H9 (cell line): ENCODE results near the gene ACOX3. TPM values are rescaled to one million over a fixed set of nuclear protein-coding genes. Genes with fewer than 3 reads are reported as not detected.

Experiments used
- DNase-seq: peaks from one replicate; pipeline ENCODE4 v3.0.0-alpha.2; 2017
- H2AFZ ChIP-seq: one replicate; pipeline ENCODE4 v1.6.1; 2013; ENCODE audit warnings: mild to moderate bottlenecking, low read length, control low read depth, moderate library complexity
- H2AK5ac ChIP-seq: 2 replicates; pipeline ENCODE4 v1.6.1; 2013; ENCODE audit warnings: low read length, control low read depth, mixed read lengths; ENCODE audit not compliant: insufficient read length
- H2BK120ac ChIP-seq: one replicate; pipeline ENCODE4 v1.6.1; 2013; ENCODE audit warnings: low read depth, mild to moderate bottlenecking, low read length, control low read depth, inconsistent platforms; ENCODE audit not compliant: poor library complexity, severe bottlenecking
- H2BK12ac ChIP-seq: 2 replicates; pipeline ENCODE4 v1.6.1; 2013; ENCODE audit warnings: low read length, control low read depth, mixed read lengths, low read depth; ENCODE audit not compliant: insufficient read length
- H2BK15ac ChIP-seq: 2 replicates; pipeline ENCODE4 v1.6.1; 2013; ENCODE audit warnings: low read depth, low read length, control low read depth
- H2BK20ac ChIP-seq: one replicate; pipeline ENCODE4 v1.6.1; 2013; ENCODE audit warnings: low read depth, mild to moderate bottlenecking, low read length, control low read depth, inconsistent platforms; ENCODE audit not compliant: poor library complexity, severe bottlenecking
- H2BK5ac ChIP-seq: 2 replicates; pipeline ENCODE4 v1.6.1; 2013; ENCODE audit warnings: low read length, control low read depth, mixed read lengths; ENCODE audit not compliant: insufficient read length
- H3K14ac ChIP-seq: 2 replicates; pipeline ENCODE4 v1.6.1; 2013; ENCODE audit warnings: low read length, control low read depth; ENCODE audit not compliant: insufficient read depth
- H3K18ac ChIP-seq: 2 replicates; pipeline ENCODE4 v1.6.1; 2013; ENCODE audit warnings: low read depth, mild to moderate bottlenecking, mixed read lengths, low read length, control low read depth; ENCODE audit not compliant: insufficient read length
- H3K23ac ChIP-seq: 2 replicates; pipeline ENCODE4 v1.6.1; 2013; ENCODE audit warnings: low read length, control low read depth, mixed read lengths, low read depth; ENCODE audit not compliant: insufficient read length
- H3K23me2 ChIP-seq: 2 replicates; pipeline ENCODE4 v1.6.1; 2013; ENCODE audit warnings: low read depth, mild to moderate bottlenecking, mixed read lengths, low read length, control low read depth; ENCODE audit not compliant: insufficient read length, poor library complexity, severe bottlenecking
- H3K27ac ChIP-seq: 2 replicates; pipeline ENCODE4 v1.5.1; 2013; ENCODE audit warnings: low read length, control low read depth, mixed read lengths, low read depth; ENCODE audit not compliant: insufficient read length
- H3K27me3 ChIP-seq: 2 replicates; pipeline ENCODE4 v1.6.1; 2013; ENCODE audit warnings: low read length, control low read depth, inconsistent platforms; ENCODE audit not compliant: insufficient read depth
- H3K4ac ChIP-seq: 2 replicates; pipeline ENCODE4 v1.6.1; 2013; ENCODE audit warnings: low read depth, mild to moderate bottlenecking, control low read depth, inconsistent platforms, low read length, moderate library complexity
- H3K4me1 ChIP-seq: 2 replicates; pipeline ENCODE4 v1.6.1; 2013; ENCODE audit warnings: low read length, control low read depth, inconsistent platforms; ENCODE audit not compliant: insufficient read depth
- H3K4me2 ChIP-seq: 2 replicates; pipeline ENCODE4 v1.6.1; 2013; ENCODE audit warnings: low read length, control low read depth, mixed read lengths; ENCODE audit not compliant: insufficient read length, insufficient read depth
- H3K56ac ChIP-seq: 2 replicates; pipeline ENCODE4 v1.6.1; 2013; ENCODE audit warnings: low read depth, mild to moderate bottlenecking, mixed read lengths, low read length, control low read depth; ENCODE audit not compliant: insufficient read length
- H3K79me1 ChIP-seq: 2 replicates; pipeline ENCODE4 v1.6.1; 2013; ENCODE audit warnings: low read depth, mild to moderate bottlenecking, moderate library complexity, low read length, control low read depth, inconsistent platforms; ENCODE audit not compliant: insufficient read depth, poor library complexity, severe bottlenecking
- H3K79me2 ChIP-seq: 2 replicates; pipeline ENCODE4 v1.6.1; 2013; ENCODE audit warnings: low read length, control low read depth, inconsistent platforms; ENCODE audit not compliant: insufficient read depth
- H3K9ac ChIP-seq: 2 replicates; pipeline ENCODE4 v1.6.1; 2013; ENCODE audit warnings: low read length, control low read depth, mixed read lengths; ENCODE audit not compliant: insufficient read length; ENCODE audit errors: extremely low read depth
- H3K9me3 ChIP-seq: one replicate; pipeline ENCODE4 v1.6.1; 2013; ENCODE audit warnings: low read depth, low read length, inconsistent platforms; ENCODE audit not compliant: control insufficient read depth
- H3T11ph ChIP-seq: one replicate; pipeline ENCODE4 v1.6.1; 2013; ENCODE audit warnings: mild to moderate bottlenecking, low read length, control low read depth, inconsistent platforms
- H4K20me1 ChIP-seq: one replicate; pipeline ENCODE4 v1.6.1; 2013; ENCODE audit not compliant: control insufficient read depth, insufficient read length, insufficient read depth
- H4K5ac ChIP-seq: 2 replicates; pipeline ENCODE4 v1.6.1; 2013; ENCODE audit warnings: low read depth, mild to moderate bottlenecking, mixed read lengths, low read length, control low read depth; ENCODE audit not compliant: insufficient read length
- H4K8ac ChIP-seq: replicated peaks from 2 replicates; pipeline ENCODE4 v1.6.1; 2013; ENCODE audit warnings: low read length, control low read depth, mixed read lengths, low read depth; ENCODE audit not compliant: insufficient read length
- H4K91ac ChIP-seq: 2 replicates; pipeline ENCODE4 v1.6.1; 2013; ENCODE audit warnings: low read depth, mild to moderate bottlenecking, moderate library complexity, mixed read lengths, low read length, control low read depth; ENCODE audit not compliant: insufficient read length
- H3K27ac Mint-ChIP-seq, 3 experiments: 2 replicates in 2 of 3; 3 replicates in 1 of 3; pipeline ENCODE4 v1.8.0; 2020 to 2021; ENCODE audit warnings: mixed read lengths in 3 of 3, mild to moderate bottlenecking in 1 of 3, moderate library complexity in 1 of 3
- H3K27me3 Mint-ChIP-seq: 2 replicates; pipeline ENCODE4 v1.8.0; 2021; ENCODE audit warnings: low read depth, mild to moderate bottlenecking, moderate library complexity, mixed read lengths
- H3K36me3 Mint-ChIP-seq, 3 experiments: 2 replicates in 2 of 3; 3 replicates in 1 of 3; pipeline ENCODE4 v1.8.0; 2020 to 2021; ENCODE audit warnings: low read depth in 3 of 3, mixed read lengths in 3 of 3; ENCODE audit not compliant: insufficient read depth in 1 of 3
- H3K4me1 Mint-ChIP-seq, 2 experiments: 2 replicates each; pipeline ENCODE4 v1.8.0; 2020; ENCODE audit warnings: mixed read lengths in 2 of 2
- H3K4me3 Mint-ChIP-seq, 2 experiments: 2 replicates in 1 of 2; 3 replicates in 1 of 2; pipeline ENCODE4 v1.8.0; 2020 to 2021; ENCODE audit warnings: mild to moderate bottlenecking in 2 of 2, mixed read lengths in 2 of 2, moderate library complexity in 1 of 2
- H3K9me3 Mint-ChIP-seq, 2 experiments: 2 replicates in 1 of 2; 3 replicates in 1 of 2; pipeline ENCODE4 v1.8.0; 2020; ENCODE audit warnings: mild to moderate bottlenecking in 2 of 2, mixed read lengths in 2 of 2, moderate library complexity in 1 of 2
- whole genome bisulfite sequencing: extraction: QIAGEN DNeasy Blood & Tissue Kit; methylation state at CpG from one replicate; pipeline ENCODE4 v1.1.7; 2013; ENCODE audit warnings: missing lambda C conversion rate, low lambda C conversion rate, mixed read lengths; ENCODE audit not compliant: insufficient read length; ENCODE audit errors: extremely low coverage; 5-methylcytosine and 5-hydroxymethylcytosine counted together
- total RNA-seq: library from RNA; stranded (reverse); gene quantifications from 2 replicates; pipeline ENCODE4 v1.2.1, GENCODE V29; 2021
- TF ChIP-seq, protein P1 (sequence below): fragments of 200-600 bp; sonication (generic); conservative IDR thresholded peaks from 3 replicates; pipeline ENCODE4 v1.8.0; 2021; ENCODE audit warnings: antibody characterized with exemption, mild to moderate bottlenecking

Gene ACOX3
- total RNA-seq, 1 experiment from 2014 or later = 13.8 TPM

GRCh38 chr4:8371596-8371995, 68.9 kb downstream of the ACOX3 start:
- Histone ChIP-seq H3K9me3 (no peaks in the 10 kb centered on the region), H3K14ac (no peak overlapping the region), H3K56ac (no peak overlapping the region), H4K5ac (no peak overlapping the region), H3K9ac (no peak overlapping the region), H2BK20ac (no peak overlapping the region), H3K79me2 (no peaks in the 10 kb centered on the region), H3K23ac (no peak overlapping the region), H4K91ac (no peak overlapping the region), H2BK5ac (no peak overlapping the region), H4K20me1 (no peaks in the 10 kb centered on the region), H2BK120ac (no peak overlapping the region), H4K8ac (no peak overlapping the region), H2AK5ac (no peak overlapping the region), H3K27me3 (no peaks in the 10 kb centered on the region), H2AFZ (no peak overlapping the region), H3K27ac (no peak overlapping the region), H3K79me1 (no peaks in the 10 kb centered on the region), H2BK12ac (no peak overlapping the region), H3T11ph (no peak overlapping the region), H3K23me2 (no peaks in the 10 kb centered on the region), H3K18ac (no peak overlapping the region), H3K4ac (no peak overlapping the region), H3K4me1 (no peaks in the 10 kb centered on the region), H2BK15ac (no peak overlapping the region), H3K4me2 (no peak overlapping the region)
- H3K27me3 Mint-ChIP-seq = peaks cover 25% of the 10 kb centered on the region
- H3K4me1 Mint-ChIP-seq = peaks cover 5 to 7% of the 10 kb centered on the region in 2 experiments
- TF ChIP-seq, protein P1, sequence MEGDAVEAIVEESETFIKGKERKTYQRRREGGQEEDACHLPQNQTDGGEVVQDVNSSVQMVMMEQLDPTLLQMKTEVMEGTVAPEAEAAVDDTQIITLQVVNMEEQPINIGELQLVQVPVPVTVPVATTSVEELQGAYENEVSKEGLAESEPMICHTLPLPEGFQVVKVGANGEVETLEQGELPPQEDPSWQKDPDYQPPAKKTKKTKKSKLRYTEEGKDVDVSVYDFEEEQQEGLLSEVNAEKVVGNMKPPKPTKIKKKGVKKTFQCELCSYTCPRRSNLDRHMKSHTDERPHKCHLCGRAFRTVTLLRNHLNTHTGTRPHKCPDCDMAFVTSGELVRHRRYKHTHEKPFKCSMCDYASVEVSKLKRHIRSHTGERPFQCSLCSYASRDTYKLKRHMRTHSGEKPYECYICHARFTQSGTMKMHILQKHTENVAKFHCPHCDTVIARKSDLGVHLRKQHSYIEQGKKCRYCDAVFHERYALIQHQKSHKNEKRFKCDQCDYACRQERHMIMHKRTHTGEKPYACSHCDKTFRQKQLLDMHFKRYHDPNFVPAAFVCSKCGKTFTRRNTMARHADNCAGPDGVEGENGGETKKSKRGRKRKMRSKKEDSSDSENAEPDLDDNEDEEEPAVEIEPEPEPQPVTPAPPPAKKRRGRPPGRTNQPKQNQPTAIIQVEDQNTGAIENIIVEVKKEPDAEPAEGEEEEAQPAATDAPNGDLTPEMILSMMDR = no peak
- no peak overlapping the region for H3K4me3 Mint-ChIP-seq
- no peak for DNase-seq
- H3K27ac Mint-ChIP-seq = no peak overlapping the region
- no peaks in the 10 kb centered on the region; a peak in 1 of 5 replicates for H3K9me3 Mint-ChIP-seq
- no CpG with 5 or more reads among the region's 20 CpGs for WGBS
- no peaks in the 10 kb centered on the region for H3K36me3 Mint-ChIP-seq
